Neutrophil (primary cell): ENCODE data around the gene STARD3NL.
"Not testable (repeated sequence)": the region's sequence is repeated elsewhere in the genome, so short reads cannot be mapped to it uniquely, and the experiment has no call there.

ENCODE experiments used
- H3K27ac ChIP-seq: fragments of 200-600 bp; sonication (generic); 2 replicates; pipeline ENCODE4 v1.5.1; 2016; ENCODE audit warnings: mild to moderate bottlenecking, moderate library complexity
- H3K27me3 ChIP-seq: fragments of 200-600 bp; sonication (generic); 2 replicates; pipeline ENCODE4 v1.6.0; 2016; ENCODE audit warnings: mild to moderate bottlenecking
- H3K36me3 ChIP-seq: fragments of 200-600 bp; sonication (generic); 2 replicates; pipeline ENCODE4 v1.5.1; 2017
- H3K4me1 ChIP-seq, 2 experiments: fragments of 200-600 bp in 1 of 2; sonication (generic) in 1 of 2; 1 replicate in 1 of 2; 2 replicates in 1 of 2; pipeline versions ENCODE4 v1.5.1 to v1.6.1; 2013 to 2016; ENCODE audit warnings: low read depth in 1 of 2, low read length in 1 of 2, mild to moderate bottlenecking in 1 of 2, moderate library complexity in 1 of 2; ENCODE audit not compliant: control insufficient read depth in 1 of 2, insufficient read depth in 1 of 2
- H3K4me3 ChIP-seq, 2 experiments: fragments of 200-600 bp in 1 of 2; sonication (generic) in 1 of 2; 1 replicate in 1 of 2; 2 replicates in 1 of 2; pipeline ENCODE4 v1.5.1; 2013 to 2016; ENCODE audit warnings: low read depth in 1 of 2, low read length in 1 of 2, mild to moderate bottlenecking in 1 of 2, moderate library complexity in 1 of 2
- H3K9me3 ChIP-seq: fragments of 200-600 bp; sonication (generic); 2 replicates; pipeline ENCODE4 v1.5.1; 2016
- CTCF ChIP-seq: fragments of 200-600 bp; sonication (generic); IDR thresholded peaks from 2 replicates; pipeline ENCODE4 v1.5.1; 2016; ENCODE audit warnings: antibody characterized with exemption

The STARD3NL gene

GRCh38 chr7:38270405-38270804 lies 92.4 kb downstream of the STARD3NL start:
- H3K27me3 ChIP-seq, H3K27ac ChIP-seq, H3K4me3 ChIP-seq, H3K9me3 ChIP-seq, H3K36me3 ChIP-seq: not testable (repeated sequence)
- H3K4me1 ChIP-seq: peaks cover 36 to 39% of the 10 kb centered on the region in 2 experiments

- H3K4me1 ChIP-seq: peaks cover 54 to 68% of the 10 kb centered on the region in 2 experiments
- no peaks in the 10 kb centered on the region for H3K9me3 ChIP-seq
- peak within 1 kb of the TSS in 1 of 2 experiments; percentile 13 for H3K4me3 ChIP-seq
These were observed 95.4 kb downstream of the STARD3NL start, which contains the start of gene TARP for GRCh38 chr7:38273286-38273995. TARP (minus strand) TSS chr7:38273636.

GRCh38 chr7:38274486-38274885 lies 96.4 kb downstream of the STARD3NL start:
- H3K27ac ChIP-seq: peak overlapping the region; percentile 65
- no peaks in the 10 kb centered on the region for H3K27me3 ChIP-seq
- TF ChIP-seq CTCF: no peak
- H3K4me1 ChIP-seq: peaks cover 54 to 69% of the 10 kb centered on the region in 2 experiments
- no peak overlapping the region for H3K4me3 ChIP-seq
- H3K9me3 ChIP-seq: no peaks in the 10 kb centered on the region
- no peaks in the 10 kb centered on the region for H3K36me3 ChIP-seq

More at GRCh38 chr7:38273286-38273995, 95.4 kb downstream of the STARD3NL start, which contains the start of gene TARP:
- peak within 1 kb of the TSS; percentile 65 for H3K27ac ChIP-seq
- TF ChIP-seq CTCF: no peak
- no peaks in the 10 kb centered on the region for H3K27me3 ChIP-seq
- H3K36me3 ChIP-seq: no peaks in the 10 kb centered on the region

GRCh38 chr7:38274927-38275620 lies 97.0 kb downstream of the STARD3NL start:
- TF ChIP-seq CTCF: no peak
- Histone ChIP-seq H3K4me3 (no peak overlapping the region), H3K9me3 (no peaks in the 10 kb centered on the region), H3K4me1 (peaks cover 54 to 69% of the 10 kb centered on the region in 2 experiments), H3K36me3 (no peaks in the 10 kb centered on the region), H3K27ac (peak overlapping the region; percentile 65), H3K27me3 (no peaks in the 10 kb centered on the region)

GRCh38 chr7:38276096-38276877 lies 98.2 kb downstream of the STARD3NL start:
- Histone ChIP-seq H3K9me3 (no peaks in the 10 kb centered on the region), H3K27me3 (no peaks in the 10 kb centered on the region), H3K27ac (peak overlapping the region; percentile 65), H3K4me1 (peaks cover 54 to 69% of the 10 kb centered on the region in 2 experiments), H3K4me3 (no peak overlapping the region), H3K36me3 (no peaks in the 10 kb centered on the region)
- TF ChIP-seq CTCF: no peak
